ENCODE data around the gene IRF3. TPM values are rescaled to one million over a fixed set of nuclear protein-coding genes. Genes with fewer than 3 reads are reported as not detected.
"Not testable (repeated sequence)": the region's sequence is repeated elsewhere in the genome, so short reads cannot be mapped to it uniquely, and the experiment has no call there.

The IRF3 gene
- total RNA-seq, 1 experiment from 2014 or later, result 205 TPM

DNA sequence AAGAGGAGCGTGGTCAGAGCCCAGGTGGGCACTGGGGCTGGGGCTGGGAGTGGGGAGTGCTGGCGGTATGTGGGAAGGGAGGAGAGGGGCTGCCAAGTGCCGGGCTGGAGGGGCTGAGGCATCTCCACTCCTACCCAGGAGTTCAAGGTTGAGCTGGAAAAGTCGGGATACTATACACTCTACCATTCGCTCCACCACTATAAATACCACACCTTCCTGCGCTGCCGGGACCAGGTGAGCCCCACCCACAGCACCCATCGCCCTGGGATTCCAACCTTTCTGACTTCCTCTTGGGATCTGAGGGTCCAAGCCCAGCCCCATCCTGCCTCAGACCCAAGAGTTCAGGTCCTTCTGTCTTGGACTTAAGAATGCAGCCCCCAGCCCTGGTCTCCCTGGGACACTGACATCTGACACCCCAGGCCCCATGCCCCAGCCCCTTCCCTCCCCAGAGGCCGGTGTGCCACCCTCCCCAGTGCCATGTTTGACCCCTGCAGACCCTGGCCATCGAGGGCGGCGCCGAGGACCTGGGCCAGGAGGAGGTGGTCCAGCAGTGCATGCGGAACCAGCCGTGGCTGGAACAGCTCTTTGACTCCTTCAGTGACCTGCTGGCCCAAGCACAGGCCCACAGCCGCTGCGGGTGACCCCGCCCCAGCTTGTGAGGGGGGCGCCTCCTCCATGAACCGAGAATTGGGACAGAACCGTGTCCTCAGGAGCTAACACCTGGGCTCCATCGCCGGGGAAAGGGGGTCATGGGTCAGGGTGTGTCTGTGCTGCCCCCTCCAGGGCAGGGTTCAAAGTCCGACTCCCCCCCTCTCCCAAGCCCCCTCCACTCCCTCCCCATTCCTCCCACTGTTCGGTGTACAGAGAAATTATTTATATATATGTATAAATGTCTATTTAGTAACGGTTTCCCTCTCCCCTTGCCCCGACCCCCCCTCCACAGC lies 40.4 kb downstream of the IRF3 start:
- no peak overlapping the region for H2BK12ac ChIP-seq (ENCODE audit: insufficient read length, low read depth, low read length)
- no peak overlapping the region for H2AFZ ChIP-seq (ENCODE audit: low read length)
- no peak overlapping the region for H4K5ac ChIP-seq (ENCODE audit: insufficient read length, low read depth, low read length)
- H3K9me3 ChIP-seq (ENCODE audit: control insufficient read depth, low read depth, low read length), result no peaks in the 10 kb centered on the region
- H3K79me2 ChIP-seq (ENCODE audit: insufficient read depth, low read length), result no peaks in the 10 kb centered on the region
- H2BK5ac ChIP-seq (ENCODE audit: insufficient read length, low read length), result no peak overlapping the region
- H3K79me1 ChIP-seq (ENCODE audit: insufficient read depth, low read depth, low read length, poor library complexity, severe bottlenecking), result no peaks in the 10 kb centered on the region
- H3K56ac ChIP-seq (ENCODE audit: insufficient read length, low read depth, low read length), result no peak overlapping the region
- H3K14ac ChIP-seq (ENCODE audit: insufficient read depth, low read length), result no peak overlapping the region
- H3K23ac ChIP-seq (ENCODE audit: insufficient read length, low read depth, low read length), result no peak overlapping the region
- no peak overlapping the region for H3K9ac ChIP-seq (ENCODE audit: extremely low read depth, insufficient read length, low read length)
- H3K27me3 ChIP-seq (ENCODE audit: insufficient read depth, low read length), result no peaks in the 10 kb centered on the region
- no peak overlapping the region for H3K27ac ChIP-seq (ENCODE audit: insufficient read length, low read depth, low read length)
- no peaks in the 10 kb centered on the region for H3K4me1 ChIP-seq (ENCODE audit: insufficient read depth, low read length)
- no peak overlapping the region for H2BK120ac ChIP-seq (ENCODE audit: low read depth, low read length, poor library complexity, severe bottlenecking)
- H4K20me1 ChIP-seq (ENCODE audit: control insufficient read depth, insufficient read depth, insufficient read length), result no peaks in the 10 kb centered on the region
- DNase-seq, result no peak
- Mint-ChIP-seq H3K36me3 (ENCODE audit: insufficient read depth in 1 of 3, low read depth in 3 of 3) (peaks cover 29 to 59% (median 58%) of the 10 kb centered on the region in 3 experiments), H3K27me3 (ENCODE audit: low read depth) (no peaks in the 10 kb centered on the region; the same call in 1 of the 2 replicates), H3K27ac (no peak overlapping the region), H3K4me3 (no peak overlapping the region), H3K4me1 (no peaks in the 10 kb centered on the region), H3K9me3 (no peaks in the 10 kb centered on the region)
- H4K91ac ChIP-seq (ENCODE audit: insufficient read length, low read depth, low read length), result no peak overlapping the region
- H3K18ac ChIP-seq (ENCODE audit: insufficient read length, low read depth, low read length), result no peak overlapping the region
- no peaks in the 10 kb centered on the region for H3K23me2 ChIP-seq (ENCODE audit: insufficient read length, low read depth, low read length, poor library complexity, severe bottlenecking)
- H2BK20ac ChIP-seq (ENCODE audit: low read depth, low read length, poor library complexity, severe bottlenecking), result no peak overlapping the region
- H2AK5ac ChIP-seq (ENCODE audit: insufficient read length, low read length), result no peak overlapping the region
- H4K8ac ChIP-seq (replicated peaks; ENCODE audit: insufficient read length, low read depth, low read length), result no peak overlapping the region
- H3T11ph ChIP-seq (ENCODE audit: low read length), result no peak overlapping the region
- WGBS (ENCODE audit: extremely low coverage, insufficient read length, low lambda C conversion rate), result no CpG with 5 or more reads among the region's 27 CpGs
- no peak overlapping the region for H3K4ac ChIP-seq (ENCODE audit: low read depth, low read length)
- TF ChIP-seq, protein P1, sequence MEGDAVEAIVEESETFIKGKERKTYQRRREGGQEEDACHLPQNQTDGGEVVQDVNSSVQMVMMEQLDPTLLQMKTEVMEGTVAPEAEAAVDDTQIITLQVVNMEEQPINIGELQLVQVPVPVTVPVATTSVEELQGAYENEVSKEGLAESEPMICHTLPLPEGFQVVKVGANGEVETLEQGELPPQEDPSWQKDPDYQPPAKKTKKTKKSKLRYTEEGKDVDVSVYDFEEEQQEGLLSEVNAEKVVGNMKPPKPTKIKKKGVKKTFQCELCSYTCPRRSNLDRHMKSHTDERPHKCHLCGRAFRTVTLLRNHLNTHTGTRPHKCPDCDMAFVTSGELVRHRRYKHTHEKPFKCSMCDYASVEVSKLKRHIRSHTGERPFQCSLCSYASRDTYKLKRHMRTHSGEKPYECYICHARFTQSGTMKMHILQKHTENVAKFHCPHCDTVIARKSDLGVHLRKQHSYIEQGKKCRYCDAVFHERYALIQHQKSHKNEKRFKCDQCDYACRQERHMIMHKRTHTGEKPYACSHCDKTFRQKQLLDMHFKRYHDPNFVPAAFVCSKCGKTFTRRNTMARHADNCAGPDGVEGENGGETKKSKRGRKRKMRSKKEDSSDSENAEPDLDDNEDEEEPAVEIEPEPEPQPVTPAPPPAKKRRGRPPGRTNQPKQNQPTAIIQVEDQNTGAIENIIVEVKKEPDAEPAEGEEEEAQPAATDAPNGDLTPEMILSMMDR (conservative IDR thresholded peaks at IDR 0.05), result no peak
- H2BK15ac ChIP-seq (ENCODE audit: low read depth, low read length), result no peak overlapping the region
- H3K4me2 ChIP-seq (ENCODE audit: insufficient read depth, insufficient read length, low read length), result no peak overlapping the region

DNA sequence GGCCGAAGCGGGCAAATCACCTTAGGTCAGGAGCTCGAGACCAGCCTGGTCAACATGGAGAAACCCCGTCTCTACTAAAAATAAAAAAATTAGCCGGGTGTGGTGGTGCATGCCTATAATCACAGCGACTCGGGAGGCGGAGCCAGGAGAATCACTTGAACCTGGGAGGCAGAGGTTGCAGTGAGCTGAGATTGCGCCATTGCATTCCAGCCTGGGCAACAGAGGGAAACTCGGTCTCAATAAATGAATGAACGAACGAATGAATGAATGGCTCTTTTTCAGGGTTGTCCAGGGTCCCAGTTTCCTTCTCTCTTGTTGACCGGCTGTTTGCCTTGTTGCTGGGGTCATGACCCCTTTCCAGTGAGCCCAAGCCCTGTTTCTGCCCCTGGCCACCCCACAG lies 47.8 kb downstream of the IRF3 start:
- not testable (repeated sequence) for H3K23ac ChIP-seq (ENCODE audit: insufficient read length, low read depth, low read length); H3K79me2 ChIP-seq (ENCODE audit: insufficient read depth, low read length); H2BK5ac ChIP-seq (ENCODE audit: insufficient read length, low read length); H3K56ac ChIP-seq (ENCODE audit: insufficient read length, low read depth, low read length); H2AFZ ChIP-seq (ENCODE audit: low read length); H4K91ac ChIP-seq (ENCODE audit: insufficient read length, low read depth, low read length); H3K18ac ChIP-seq (ENCODE audit: insufficient read length, low read depth, low read length); H3K9me3 ChIP-seq (ENCODE audit: control insufficient read depth, low read depth, low read length); H4K5ac ChIP-seq (ENCODE audit: insufficient read length, low read depth, low read length); H2BK120ac ChIP-seq (ENCODE audit: low read depth, low read length, poor library complexity, severe bottlenecking); H3K9me3 Mint-ChIP-seq; H3K27me3 ChIP-seq (ENCODE audit: insufficient read depth, low read length); H3K9ac ChIP-seq (ENCODE audit: extremely low read depth, insufficient read length, low read length); H3K23me2 ChIP-seq (ENCODE audit: insufficient read length, low read depth, low read length, poor library complexity, severe bottlenecking); H4K8ac ChIP-seq (replicated peaks; ENCODE audit: insufficient read length, low read depth, low read length); H2BK15ac ChIP-seq (ENCODE audit: low read depth, low read length); H4K20me1 ChIP-seq (ENCODE audit: control insufficient read depth, insufficient read depth, insufficient read length); H2BK20ac ChIP-seq (ENCODE audit: low read depth, low read length, poor library complexity, severe bottlenecking); H3K27ac ChIP-seq (ENCODE audit: insufficient read length, low read depth, low read length); H3K4me1 ChIP-seq (ENCODE audit: insufficient read depth, low read length); H3K4me3 Mint-ChIP-seq; H3K79me1 ChIP-seq (ENCODE audit: insufficient read depth, low read depth, low read length, poor library complexity, severe bottlenecking); H3K4me2 ChIP-seq (ENCODE audit: insufficient read depth, insufficient read length, low read length); H2AK5ac ChIP-seq (ENCODE audit: insufficient read length, low read length); DNase-seq; H2BK12ac ChIP-seq (ENCODE audit: insufficient read length, low read depth, low read length); H3K14ac ChIP-seq (ENCODE audit: insufficient read depth, low read length); H3K4me1 Mint-ChIP-seq; H3K27me3 Mint-ChIP-seq (ENCODE audit: low read depth); H3T11ph ChIP-seq (ENCODE audit: low read length); H3K4ac ChIP-seq (ENCODE audit: low read depth, low read length)
- H3K36me3 Mint-ChIP-seq (ENCODE audit: insufficient read depth in 1 of 3, low read depth in 3 of 3), result peaks cover 59 to 82% (median 75%) of the 10 kb centered on the region in 3 experiments
- WGBS (ENCODE audit: extremely low coverage, insufficient read length, low lambda C conversion rate), result no CpG with 5 or more reads among the region's 13 CpGs
- H3K27ac Mint-ChIP-seq, result peak overlapping the region in 2 of 3 experiments; percentile 18 to 46; a peak in 2 of 7 replicates
